ENCODE results near the gene FBXL7.

Gene FBXL7

GRCh38 chr5:15791274-15791673 lies 291.3 kb downstream of the FBXL7 start:
- H3K27ac ChIP-seq: no peak overlapping the region
- TF ChIP-seq ZFX (IDR thresholded peaks at IDR 0.05) (no peak), CTCF (conservative IDR thresholded peaks at IDR 0.05) (peak; percentile 29)

- TF ChIP-seq CTCF (conservative IDR thresholded peaks at IDR 0.05): no peak
- no peak for TF ChIP-seq ZFX (IDR thresholded peaks at IDR 0.05)
- H3K27ac ChIP-seq: no peak overlapping the region
Observed at GRCh38 chr5:15791859-15792258, 291.9 kb downstream of the FBXL7 start.

- H3K27ac ChIP-seq: no peak overlapping the region
Observed at GRCh38 chr5:15794052-15794985, 294.3 kb downstream of the FBXL7 start.

GRCh38 chr5:15796096-15796495 lies 296.1 kb downstream of the FBXL7 start:
- TF ChIP-seq ZFX (IDR thresholded peaks at IDR 0.05): no peak
- TF ChIP-seq CTCF (conservative IDR thresholded peaks at IDR 0.05): no peak
- no peak overlapping the region for H3K27ac ChIP-seq

More at GRCh38 chr5:15794052-15794985, 294.3 kb downstream of the FBXL7 start:
- TF ChIP-seq CTCF (conservative IDR thresholded peaks at IDR 0.05) (peak; percentile 68), ZFX (IDR thresholded peaks at IDR 0.05) (no peak)

GRCh38 chr5:15796557-15796956 lies 296.6 kb downstream of the FBXL7 start:
- TF ChIP-seq CTCF (conservative IDR thresholded peaks at IDR 0.05) (no peak), ZFX (IDR thresholded peaks at IDR 0.05) (no peak)
- H3K27ac ChIP-seq: no peak overlapping the region

- H3K27ac ChIP-seq: no peak overlapping the region
- TF ChIP-seq ZFX (IDR thresholded peaks at IDR 0.05): no peak
Observed at GRCh38 chr5:15797116-15797515, 297.1 kb downstream of the FBXL7 start.

- TF ChIP-seq CTCF (conservative IDR thresholded peaks at IDR 0.05): no peak
- no peak for TF ChIP-seq ZFX (IDR thresholded peaks at IDR 0.05)
- H3K27ac ChIP-seq: no peak overlapping the region
Observed at GRCh38 chr5:15798006-15798405, 298.0 kb downstream of the FBXL7 start.

Data from C4-2B (cell line).